Measurements from ENCODE around the gene LRP1B. TPM values are rescaled to one million over a fixed set of nuclear protein-coding genes. Genes with fewer than 3 reads are reported as not detected.

Gene LRP1B
- total and polyA plus RNA-seq, 2 of the 8 experiments (the other 6 are each of a cell fraction or from before 2014, with no cell fraction given) = 0.03 TPM; not detected in 1

- Histone ChIP-seq H2BK20ac (ENCODE audit: low read length) (no peak overlapping the region), H3K14ac (ENCODE audit: insufficient read length) (no peak overlapping the region), H4K20me1 (replicated peaks in 1 of 2; ENCODE audit: control insufficient read depth in 1 of 2, insufficient read depth in 2 of 2, low read length in 2 of 2) (no peaks in the 10 kb centered on the region), H2AK5ac (ENCODE audit: low read depth, low read length) (no peak overlapping the region), H3K4me1 (replicated peaks in 1 of 4; ENCODE audit: control insufficient read depth in 3 of 4, insufficient read depth in 4 of 4, low read length in 3 of 4) (no peaks in the 10 kb centered on the region), H4K5ac (ENCODE audit: insufficient read length, low read depth, low read length) (no peak overlapping the region), H4K91ac (replicated peaks; ENCODE audit: insufficient read length, low read length) (no peak overlapping the region), H3K4me3 (ENCODE audit: extremely low read depth in 1 of 4, insufficient read depth in 2 of 4, low read depth in 3 of 4, low read length in 4 of 4) (no peak overlapping the region), H2BK15ac (ENCODE audit: low read length) (no peak overlapping the region), H3K79me2 (ENCODE audit: control insufficient read depth in 1 of 2, insufficient read depth in 2 of 2, low read length in 2 of 2) (no peaks in the 10 kb centered on the region), H3K36me3 (ENCODE audit: control insufficient read depth in 2 of 4, insufficient read depth in 4 of 4, low read length in 3 of 4) (no peaks in the 10 kb centered on the region), H4K8ac (ENCODE audit: extremely low read depth, insufficient read depth, low read length) (no peak overlapping the region), H2BK5ac (ENCODE audit: low read depth, low read length) (no peak overlapping the region), H2BK12ac (ENCODE audit: low read depth, low read length) (no peak overlapping the region), H2BK120ac (replicated peaks; ENCODE audit: low read depth, low read length) (no peak overlapping the region), H3K9ac (replicated peaks in 1 of 4; ENCODE audit: extremely low read depth in 1 of 4, low read depth in 3 of 4, low read length in 3 of 4) (no peak overlapping the region), H3K9me3 (ENCODE audit: insufficient read depth in 2 of 2, low read depth in 1 of 2, low read length in 1 of 2) (no peaks in the 10 kb centered on the region), H3K18ac (ENCODE audit: extremely low read depth, low read length) (no peak overlapping the region), H3K4ac (replicated peaks; ENCODE audit: insufficient read length, low read depth, low read length) (no peak overlapping the region), H3K56ac (replicated peaks; ENCODE audit: insufficient read length, low read depth, low read length) (no peak overlapping the region), H3K79me1 (ENCODE audit: low read depth, low read length) (no peaks in the 10 kb centered on the region), H3K23me2 (ENCODE audit: low read depth, low read length) (no peaks in the 10 kb centered on the region), H2AFZ (ENCODE audit: low read length) (no peak overlapping the region), H3K27me3 (replicated peaks in 1 of 4; ENCODE audit: control insufficient read depth in 3 of 4, extremely low read depth in 1 of 4, insufficient read depth in 3 of 4, low read length in 3 of 4) (no peaks in the 10 kb centered on the region), H3K23ac (ENCODE audit: insufficient read length) (no peak overlapping the region), H3K27ac (ENCODE audit: low read depth, low read length) (no peak overlapping the region), H3K4me2 (ENCODE audit: insufficient read depth in 1 of 2, low read depth in 2 of 2, low read length in 2 of 2) (no peak overlapping the region)
- POLR2A ChIA-PET (ENCODE audit: partially characterized antibody) = no interaction called here
- no peak for FAIRE-seq
- CTCF ChIA-PET (ENCODE audit: partially characterized antibody) = no interaction called here
- DNase-seq (ENCODE audit: low read depth in 1 of 2, low spot score in 2 of 2) = no peak
- 93% methylated on average over 1 of the region's 1 CpG; no CpG with 5 or more reads in 1 of the 2 experiments for WGBS, 2 experiments (ENCODE audit: extremely low coverage in 1 of 2, insufficient coverage in 1 of 2, insufficient read length in 1 of 2, insufficient replicate concordance in 2 of 2, low coverage in 1 of 2, low lambda C conversion rate in 2 of 2, missing lambda C conversion rate in 1 of 2)
- TF ChIP-seq KDM1A (IDR thresholded peaks at IDR 0.05; ENCODE audit: borderline replicate concordance, low read length) (no peak), CHD1 (IDR thresholded peaks at IDR 0.05; ENCODE audit: low read depth, low read length) (no peak), GTF2F1 (IDR thresholded peaks at IDR 0.05; ENCODE audit: borderline replicate concordance, low read depth, low read length) (no peak), ATF3 (IDR thresholded peaks at IDR 0.05; ENCODE audit: insufficient read depth, low read depth, low read length) (no peak), KDM4A (IDR thresholded peaks at IDR 0.05; ENCODE audit: low read depth, low read length, severe bottlenecking) (no peak), TEAD4 (IDR thresholded peaks at IDR 0.05; ENCODE audit: low read depth, low read length) (no peak), POU5F1 (IDR thresholded peaks at IDR 0.05; ENCODE audit: low read depth, low read length) (no peak), POLR2A (IDR thresholded peaks at IDR 0.05; ENCODE audit: control extremely low read depth in 1 of 2, low read depth in 2 of 2, low read length in 2 of 2) (no peak), ASH2L (IDR thresholded peaks at IDR 0.05; ENCODE audit: low read length) (no peak), RBBP5 (IDR thresholded peaks at IDR 0.05; ENCODE audit: borderline replicate concordance, low read depth, low read length) (no peak), FOSL1 (IDR thresholded peaks at IDR 0.05; ENCODE audit: insufficient read depth, low read depth, low read length) (no peak), CHD2 (IDR thresholded peaks at IDR 0.05; ENCODE audit: low read length) (no peak), BRCA1 (IDR thresholded peaks at IDR 0.05; ENCODE audit: low read depth, low read length) (no peak), EGR1 (IDR thresholded peaks at IDR 0.05; ENCODE audit: borderline replicate concordance, low read depth, low read length) (no peak)
Observed at GRCh38 chr2:142150453-142150852, 19.6 kb upstream of the LRP1B start.

Data from H1 (cell line).